ENCODE measurements around the gene ZNF184.

- TF ChIP-seq CTCF (IDR thresholded peaks at IDR 0.05; ENCODE audit: poor library complexity, severe bottlenecking): no peak
- TF ChIP-seq TAF1 (IDR thresholded peaks at IDR 0.05; ENCODE audit: low read depth): no peak
- TF ChIP-seq EZH2 (IDR thresholded peaks at IDR 0.05; ENCODE audit: borderline replicate concordance, insufficient read depth, low read length, poor library complexity, severe bottlenecking): no peak
- TF ChIP-seq SMC3 (conservative IDR thresholded peaks at IDR 0.05; ENCODE audit: poor library complexity): no peak
- no peak for TF ChIP-seq RAD21 (conservative IDR thresholded peaks at IDR 0.05)
- TF ChIP-seq MXI1 (conservative IDR thresholded peaks at IDR 0.05; ENCODE audit: poor library complexity, severe bottlenecking): no peak
- no peak for TF ChIP-seq POLR2AphosphoS5 (IDR thresholded peaks at IDR 0.05)
Observed at GRCh38 chr6:27428502-27428901, 44.4 kb downstream of the ZNF184 start.
